ENCODE data around the gene PKHD1.

GRCh38 chr6:51617751-51618150, 469.7 kb downstream of the PKHD1 start:
- TF ChIP-seq CTCF (IDR thresholded peaks at IDR 0.05; ENCODE audit: poor library complexity) (no peak), EZH2 (IDR thresholded peaks at IDR 0.05; ENCODE audit: borderline replicate concordance) (no peak), EZH2phosphoT487 (IDR thresholded peaks at IDR 0.05; ENCODE audit: low read depth, severe bottlenecking, unreplicated experiment) (no peak)

All from hepatocyte (in vitro differentiated cells).